ENCODE results near the gene CD180.

The CD180 gene

DNA sequence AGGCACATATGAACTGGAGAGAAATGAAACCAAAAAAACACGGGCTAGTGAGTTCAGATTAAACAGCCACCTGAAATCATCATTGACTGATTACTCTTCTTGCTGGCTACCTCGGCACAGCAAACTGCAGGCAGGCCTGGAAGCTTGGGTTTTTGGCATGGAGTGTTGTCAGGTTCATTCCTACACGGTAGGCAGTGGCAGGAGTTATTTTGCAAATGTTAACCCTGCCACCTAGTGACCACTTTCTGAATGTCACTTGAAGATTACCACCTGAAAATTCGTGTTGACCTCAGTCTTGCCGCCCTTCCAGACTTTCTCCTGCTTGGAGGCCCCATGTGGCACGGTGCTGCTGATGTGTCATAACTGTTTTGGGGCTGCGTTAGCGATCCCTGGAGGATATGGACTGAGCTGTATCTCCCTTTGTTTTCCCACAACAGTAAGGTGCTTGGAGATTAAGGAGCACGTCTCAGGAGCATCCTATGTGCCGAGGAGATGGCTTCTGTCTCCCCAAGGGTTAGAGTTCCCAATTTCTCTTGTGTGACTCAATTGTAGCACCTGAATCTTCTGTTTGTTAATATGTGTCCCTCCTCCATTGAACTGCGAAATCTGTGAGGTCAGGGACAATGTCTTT, 12.7 kb upstream of the CD180 start:
- DNase-seq: peak; percentile 83

DNA sequence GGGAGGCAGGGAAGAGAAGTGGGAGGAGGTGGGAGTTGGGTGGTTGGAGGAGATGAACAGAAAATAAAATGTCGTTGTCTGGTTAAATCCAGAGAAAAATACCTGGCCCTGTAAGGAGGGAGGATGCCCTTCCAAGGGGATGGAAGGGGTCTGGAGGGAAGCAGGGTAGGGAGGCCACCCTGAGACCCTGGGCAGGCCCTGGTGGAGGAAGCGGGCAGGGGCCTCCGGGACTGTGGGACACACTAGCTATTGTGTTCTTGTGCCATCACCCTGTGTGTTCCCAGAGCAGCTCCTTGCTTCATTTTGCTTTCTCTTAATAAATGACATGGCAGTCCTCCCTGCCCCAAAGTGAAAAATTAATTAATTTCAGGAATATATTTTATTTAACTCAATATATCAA, 11.8 kb upstream of the CD180 start:
- DNase-seq: no peak

DNA sequence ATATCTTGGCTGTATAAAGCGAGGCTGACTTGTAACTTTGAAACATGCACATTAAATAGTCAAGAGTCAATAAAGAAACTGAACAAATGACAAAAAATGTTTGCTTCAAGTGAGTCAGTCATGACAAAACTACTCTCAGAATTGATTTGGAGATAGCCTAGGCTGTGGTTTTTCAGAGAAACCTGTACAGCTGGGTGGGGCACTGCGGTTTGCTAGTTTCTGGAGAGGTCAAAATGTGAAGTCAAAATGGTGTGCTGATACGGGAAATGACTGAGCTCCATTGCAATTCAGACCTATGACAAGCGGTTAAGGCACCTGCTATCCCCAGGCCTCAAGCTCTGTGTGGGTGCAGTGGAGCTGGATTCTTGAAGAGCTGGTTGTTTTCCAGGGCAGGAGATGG, 10.3 kb upstream of the CD180 start:
- DNase-seq: no peak

DNA sequence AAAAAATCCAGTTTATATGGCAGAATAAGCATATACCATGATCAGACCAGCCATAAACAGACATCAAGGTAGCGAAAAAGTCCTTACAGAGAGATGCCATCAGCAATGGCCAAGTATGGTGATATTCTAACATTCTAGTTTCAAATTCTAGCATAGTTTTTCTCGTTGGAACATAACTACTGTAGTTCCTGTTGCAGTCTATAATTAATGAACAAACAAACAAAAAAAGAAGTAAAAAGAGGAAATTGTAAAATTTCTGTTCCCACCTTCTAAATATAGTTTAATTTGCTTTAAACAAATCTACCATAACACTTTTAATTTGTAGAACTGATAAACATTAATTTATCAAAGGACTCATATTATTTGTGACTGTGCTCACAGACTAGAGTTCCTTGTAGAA, 9.9 kb upstream of the CD180 start:
- DNase-seq: no peak

DNA sequence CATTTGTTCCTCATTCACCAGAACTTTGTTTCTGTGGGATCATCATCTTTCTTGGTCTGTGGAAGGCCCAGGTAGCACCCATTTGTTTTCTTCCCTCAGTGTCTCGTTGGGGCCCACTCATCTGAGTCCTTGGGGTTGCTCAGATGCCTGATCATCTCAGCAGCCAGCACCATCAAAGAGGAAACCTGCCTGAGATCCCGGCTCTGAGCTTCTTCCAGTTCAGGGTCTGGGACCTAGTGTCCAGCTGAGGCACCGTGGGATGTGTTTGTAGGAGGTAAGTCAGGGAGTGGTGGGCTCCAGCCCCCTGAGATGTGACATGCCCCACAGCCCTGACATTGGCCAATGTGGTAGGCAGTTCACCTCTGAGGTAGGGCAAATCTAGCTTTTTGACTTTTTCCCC, 9.4 kb upstream of the CD180 start:
- no peak for DNase-seq

DNA sequence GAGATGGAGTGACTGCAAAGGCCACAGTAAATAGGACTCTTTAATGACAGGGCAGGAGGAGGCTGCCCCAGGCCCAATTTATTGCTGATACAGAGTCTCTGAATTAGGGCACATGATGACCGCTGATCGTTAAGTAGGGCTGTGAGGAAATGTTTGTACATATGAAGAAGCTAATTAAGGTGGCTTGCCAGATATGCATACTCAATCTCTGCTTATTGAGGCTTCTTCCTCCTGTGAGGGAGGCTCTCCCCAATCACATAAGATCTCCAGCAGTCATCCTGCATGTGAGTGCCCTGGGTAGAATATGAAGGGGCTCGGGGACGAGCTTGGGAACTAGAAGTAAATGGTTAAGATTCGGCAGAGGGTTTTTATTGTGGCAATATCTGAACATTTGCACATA, 8.2 kb upstream of the CD180 start:
- DNase-seq: no peak

DNA sequence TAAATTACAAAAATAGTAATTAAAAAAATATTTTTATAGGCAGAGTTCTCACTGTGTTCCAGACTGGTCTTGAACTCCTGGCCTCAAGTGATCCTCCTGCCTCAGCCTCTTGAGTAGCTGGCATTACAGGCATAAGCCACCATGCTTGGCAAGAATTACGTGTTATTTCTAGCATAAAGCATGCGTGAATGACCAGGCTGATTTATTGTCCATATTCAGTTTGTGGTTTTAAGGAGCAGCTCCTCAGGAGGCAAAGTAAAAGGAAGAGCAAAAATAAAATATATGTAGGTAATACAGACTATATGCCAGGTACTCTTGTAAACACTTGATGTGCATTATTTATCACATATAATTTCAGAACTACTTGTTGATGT, 7.1 kb upstream of the CD180 start:
- DNase-seq: no peak

DNA sequence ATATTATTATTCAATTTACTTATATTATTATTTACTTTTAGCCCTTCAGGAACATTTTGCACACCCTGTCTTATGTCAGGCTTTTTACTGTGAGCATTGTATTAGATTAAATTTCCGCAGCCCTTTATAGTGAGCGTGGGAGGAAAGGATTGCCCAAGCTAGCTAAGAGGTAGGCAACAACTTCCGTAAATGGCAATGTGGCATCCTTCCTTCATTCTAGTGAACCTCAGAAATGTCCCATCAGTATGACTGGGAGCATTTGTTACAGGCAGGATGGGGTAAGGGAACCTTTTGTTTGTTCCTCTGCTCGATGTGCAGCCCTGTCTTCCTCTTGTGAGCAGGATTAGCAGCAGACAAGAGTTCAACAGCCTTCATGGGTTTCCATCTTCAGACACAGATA, 6.2 kb upstream of the CD180 start:
- DNase-seq: no peak

DNA sequence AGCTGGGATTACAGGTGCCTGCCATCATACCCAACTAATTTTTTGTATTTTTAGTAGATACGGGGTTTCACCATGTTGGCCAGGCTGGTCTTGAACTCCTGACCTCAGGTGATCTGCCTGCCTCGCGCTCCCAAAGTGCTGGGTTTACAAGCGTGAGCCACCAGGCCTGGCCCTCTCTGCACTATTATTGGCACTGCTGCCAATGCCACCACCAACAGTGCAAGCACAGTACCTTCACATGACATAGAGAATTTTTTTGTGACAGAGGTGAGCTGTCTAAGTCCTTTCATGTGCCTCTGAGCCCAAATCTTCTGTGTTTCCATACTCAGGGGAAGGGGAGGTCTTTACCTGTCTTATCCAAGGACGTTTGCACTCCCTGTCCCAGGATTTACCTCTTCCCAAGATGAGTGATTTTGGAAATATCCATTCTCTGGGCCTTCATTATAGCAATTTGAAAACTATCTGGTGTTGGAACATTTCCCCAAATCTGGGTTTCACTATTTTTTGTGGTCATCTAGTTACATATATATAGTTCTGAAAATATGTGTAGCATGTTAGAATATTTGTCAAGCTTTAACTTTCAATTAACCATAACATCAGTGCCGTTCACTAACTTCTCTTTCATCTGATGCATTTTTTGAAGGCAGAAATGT, 5.4 kb upstream of the CD180 start:
- no peak for DNase-seq

DNA sequence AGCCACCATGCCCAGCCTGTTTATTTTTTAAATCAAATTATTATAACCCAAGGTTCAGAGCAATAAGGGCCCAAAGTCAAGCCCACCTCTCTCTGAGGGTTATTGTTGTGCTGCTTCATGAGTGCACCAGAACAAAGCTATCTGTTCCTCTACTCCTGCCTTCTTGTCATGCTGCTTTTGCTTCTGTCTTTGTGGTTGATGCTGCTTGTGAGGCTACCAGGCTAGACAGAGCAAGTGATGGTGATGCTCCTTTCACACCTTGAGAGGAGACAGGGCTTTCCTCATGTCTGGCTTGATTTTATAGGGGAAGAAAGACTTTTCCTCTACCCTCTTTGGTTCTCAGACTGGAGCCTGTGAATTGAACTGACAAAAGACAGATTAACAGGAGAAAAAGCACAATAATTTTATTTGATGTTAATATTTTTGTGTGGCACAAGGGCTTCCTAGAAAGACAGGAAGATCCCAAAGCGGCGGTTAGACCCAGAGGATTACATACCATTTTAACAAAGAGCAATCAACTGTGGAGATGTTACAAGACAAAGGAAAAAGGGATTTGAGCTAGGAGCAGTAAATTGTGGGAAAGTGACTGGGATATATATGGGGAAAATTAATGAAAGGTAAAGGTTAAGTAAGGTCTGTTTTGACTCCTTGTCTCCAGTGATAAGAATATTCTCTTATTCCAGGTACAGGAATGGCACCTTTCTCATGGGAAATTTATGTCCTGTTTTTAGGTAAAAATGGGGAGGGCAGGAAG, 4.4 kb upstream of the CD180 start:
- no peak for DNase-seq

DNA sequence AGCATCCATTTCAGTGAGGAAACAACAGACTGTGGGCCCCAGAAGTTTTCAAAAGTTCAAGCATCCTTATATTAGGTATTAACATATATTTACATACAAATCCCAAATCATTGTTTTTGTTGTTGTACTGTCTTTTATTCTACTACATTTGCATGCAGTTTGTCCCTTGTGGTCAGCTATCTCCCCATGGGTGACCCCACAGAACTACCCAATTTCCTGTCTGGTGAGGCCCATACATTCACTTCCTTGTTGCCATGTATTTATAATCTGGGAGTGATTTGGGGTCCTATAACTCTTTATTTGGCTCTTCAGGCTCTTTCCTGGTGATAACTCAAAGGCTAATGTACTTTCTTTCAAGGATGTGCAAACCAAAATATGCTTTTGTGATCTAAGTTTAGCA, 3.3 kb upstream of the CD180 start:
- DNase-seq: no peak

DNA sequence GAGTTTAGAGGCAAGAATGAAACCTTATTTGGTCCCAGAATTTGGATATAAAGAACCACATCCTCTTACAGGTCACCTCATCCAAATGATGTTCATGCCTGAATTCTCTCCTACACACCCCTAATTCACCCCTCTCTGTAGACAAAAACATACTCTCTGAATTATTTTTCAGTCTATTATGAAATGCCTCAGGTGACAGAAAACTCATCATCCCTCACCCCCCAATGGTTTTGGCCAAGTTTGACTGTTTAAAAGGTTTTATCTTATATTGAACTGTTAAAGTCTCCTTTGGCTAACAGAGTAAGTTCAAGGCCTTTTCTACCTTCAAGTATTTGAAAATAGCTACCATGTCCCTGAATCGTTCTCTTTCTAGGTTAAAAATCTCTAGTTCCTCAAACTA, 2.3 kb upstream of the CD180 start:
- DNase-seq: no peak

DNA sequence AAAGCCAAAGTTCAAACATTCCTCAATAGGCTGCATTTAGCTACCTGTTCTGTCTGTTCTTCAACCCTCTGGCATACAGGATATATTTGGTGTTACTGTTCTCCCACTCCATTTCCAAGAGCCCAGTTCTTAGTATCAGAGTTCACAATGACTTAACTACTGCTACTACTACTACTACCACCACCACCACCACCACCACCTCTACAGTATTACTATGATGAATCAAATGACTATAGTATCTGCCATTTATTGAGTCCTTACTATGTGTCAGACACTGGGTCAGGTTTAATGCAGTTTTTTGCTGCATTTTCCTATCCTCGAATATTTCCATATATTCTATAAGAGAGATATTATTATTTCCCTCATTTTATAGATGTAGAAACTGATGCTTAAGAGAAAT, 937 bp upstream of the CD180 start:
- DNase-seq: no peak

DNA sequence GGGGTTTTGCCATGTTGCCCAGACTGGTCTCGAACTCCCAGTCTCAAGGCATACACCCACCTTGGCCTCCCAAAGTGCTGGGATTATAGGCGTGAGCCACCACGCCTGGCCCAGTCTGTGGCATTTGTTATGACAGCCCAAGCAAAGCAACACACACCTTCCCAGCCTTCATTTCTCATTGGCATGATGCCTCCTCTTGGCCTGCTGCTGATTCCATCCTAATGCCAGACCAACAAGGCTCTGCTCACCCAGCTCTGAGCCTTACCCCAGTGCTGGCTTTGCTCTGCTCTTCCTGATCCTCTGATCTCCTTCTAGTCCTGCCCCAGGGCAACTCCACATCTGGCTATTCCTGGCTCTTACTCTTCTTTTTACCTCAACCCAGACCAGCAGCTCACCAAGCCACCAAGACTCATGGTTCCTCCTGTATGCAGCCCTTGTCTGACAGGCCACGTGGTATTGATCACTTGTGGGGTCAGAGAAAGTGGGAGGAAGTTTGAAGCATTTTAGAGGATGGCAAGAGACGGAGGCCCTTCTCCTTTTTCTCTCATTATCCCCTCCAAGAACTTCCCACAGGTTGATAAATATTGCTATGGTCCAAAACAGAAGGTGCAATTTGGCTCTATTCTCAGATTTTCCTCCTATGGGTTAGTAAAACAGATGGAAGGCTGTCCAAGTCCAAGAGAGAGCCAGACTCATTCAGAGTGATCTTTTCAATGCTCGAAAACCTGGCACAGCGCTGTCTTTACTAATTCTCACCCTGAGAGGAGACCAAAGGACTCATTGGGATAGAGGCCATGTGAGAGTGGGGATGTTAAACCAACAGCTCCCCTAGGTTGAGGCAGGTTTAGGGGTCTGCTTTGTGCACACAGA, 958 bp downstream of the CD180 start:
- no peak for DNase-seq

DNA sequence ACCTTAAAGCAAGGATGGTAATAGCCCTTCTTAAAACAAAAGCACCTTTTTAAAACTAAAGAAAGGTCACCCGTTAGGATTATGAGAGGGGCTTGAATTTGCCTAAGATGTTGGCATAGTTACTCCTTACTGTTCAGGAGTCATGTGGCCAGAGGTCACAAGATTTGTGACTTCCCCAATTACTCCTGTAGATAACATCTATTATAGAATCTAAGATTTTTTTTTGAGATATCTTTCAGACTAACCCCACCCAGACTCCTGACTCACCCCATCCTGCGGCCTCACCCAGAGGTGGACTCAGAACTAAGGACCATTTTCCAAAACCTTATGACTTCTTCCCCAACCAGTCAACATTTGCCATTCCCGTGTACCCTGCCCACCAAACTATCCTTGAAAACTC, 2.4 kb downstream of the CD180 start:
- no peak for DNase-seq

DNA sequence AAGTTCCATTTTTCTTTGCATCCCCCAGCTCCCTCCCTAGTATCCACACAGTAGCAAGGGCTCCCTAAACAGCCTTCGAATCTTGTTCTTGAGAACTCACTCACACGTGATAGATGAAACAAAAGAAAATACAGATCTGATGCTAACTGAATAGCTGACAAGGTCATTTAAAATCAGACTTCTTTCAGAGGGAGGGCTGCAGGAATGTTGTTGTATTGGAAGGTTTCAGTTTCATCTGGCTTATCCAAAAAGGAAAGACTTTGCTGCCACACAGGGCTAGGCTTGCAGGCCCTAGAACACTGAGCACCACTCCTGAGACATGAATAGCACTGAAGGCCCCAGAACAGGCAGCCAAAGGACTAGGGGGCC, 3.2 kb downstream of the CD180 start:
- DNase-seq: no peak

DNA sequence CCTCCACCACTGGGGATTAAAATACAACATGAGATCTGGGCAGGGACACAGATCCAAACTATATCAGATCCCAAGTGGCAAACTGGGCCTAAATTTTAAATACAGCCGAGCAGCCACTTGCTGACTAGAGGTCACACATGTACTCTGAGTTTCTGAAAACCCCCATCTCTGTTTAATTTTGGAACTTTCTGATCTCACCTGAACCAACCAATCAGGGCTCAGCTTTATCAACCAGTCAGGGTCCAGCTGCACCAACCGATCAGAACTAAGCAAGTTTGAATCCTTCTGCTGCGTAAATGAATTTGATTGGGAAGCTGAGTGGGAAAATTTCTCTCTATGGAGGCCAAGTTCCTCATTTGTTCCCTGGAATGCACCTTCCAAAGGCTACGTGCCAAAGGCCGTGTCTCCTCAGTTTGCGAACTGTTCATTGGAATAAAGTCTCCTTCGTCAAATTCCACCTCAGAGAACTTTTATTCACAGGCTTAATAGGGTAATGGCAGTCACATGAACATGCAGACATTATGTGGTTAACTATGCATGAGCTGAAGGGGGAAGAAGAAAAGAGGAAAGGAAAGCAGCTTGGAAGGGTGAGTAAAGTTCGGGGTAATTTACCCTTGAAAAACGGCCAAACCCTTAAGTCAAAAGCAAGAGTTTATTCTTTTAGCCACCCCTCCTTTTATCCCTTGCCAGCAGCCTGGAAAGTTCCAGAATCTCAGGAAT, 3.7 kb downstream of the CD180 start:
- DNase-seq: peak; percentile 19

DNA sequence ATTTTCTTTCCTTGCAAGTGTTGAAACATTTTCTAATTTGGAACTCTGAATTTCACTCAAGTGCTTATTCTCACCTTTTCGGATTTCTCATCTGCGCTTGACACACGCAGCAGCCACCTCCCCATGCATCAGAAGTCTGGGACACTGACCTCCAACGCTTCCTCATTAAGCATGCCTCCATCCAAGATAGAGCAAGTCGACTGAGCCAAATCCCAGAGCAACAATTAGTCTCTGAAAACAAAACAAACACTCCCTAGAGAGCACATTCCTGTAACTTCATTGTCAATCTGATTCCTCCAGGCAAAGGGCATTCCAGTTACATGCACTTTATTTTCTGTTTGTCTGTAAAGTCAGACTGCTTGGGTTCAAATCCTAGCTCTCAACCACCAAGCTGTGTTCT, 5.7 kb downstream of the CD180 start:
- no peak for DNase-seq

DNA sequence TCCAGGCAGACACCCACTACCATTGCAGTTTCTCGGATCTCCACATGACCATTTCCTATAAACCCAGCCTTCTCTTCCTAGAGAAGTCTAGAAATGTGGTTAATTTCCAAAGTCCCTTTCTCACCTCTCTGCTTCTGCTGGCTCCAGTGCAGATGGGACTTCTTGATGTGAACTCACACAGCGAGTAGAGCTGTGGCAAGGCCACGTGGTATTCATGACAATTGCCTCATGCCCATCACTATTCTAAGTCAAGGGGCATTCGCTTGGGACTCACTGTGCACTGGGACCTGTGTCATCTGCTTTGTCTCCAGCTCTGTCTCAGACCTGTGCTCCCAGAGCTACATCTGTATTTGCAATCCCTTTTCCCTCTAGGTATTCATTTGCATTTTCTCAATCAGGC, 6.2 kb downstream of the CD180 start:
- no peak for DNase-seq

DNA sequence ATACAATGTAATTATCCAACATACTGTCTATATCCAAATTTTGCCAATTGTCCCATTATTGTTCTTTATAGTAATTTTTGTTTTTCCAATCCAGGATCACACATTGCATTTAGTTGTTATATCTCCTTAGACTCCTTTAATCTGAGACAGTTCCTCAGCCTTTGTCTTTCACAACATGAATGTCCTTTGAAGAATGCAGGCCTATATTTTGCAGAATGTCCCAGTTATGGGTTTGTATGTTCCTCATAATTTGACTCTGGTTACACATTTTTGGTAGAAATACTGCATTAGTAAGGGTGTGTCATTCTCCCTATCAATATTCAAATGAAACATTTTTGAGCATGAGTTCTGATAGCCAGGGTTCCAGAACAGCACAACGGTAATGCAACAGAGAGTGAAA, 6.7 kb downstream of the CD180 start:
- DNase-seq: no peak

DNA sequence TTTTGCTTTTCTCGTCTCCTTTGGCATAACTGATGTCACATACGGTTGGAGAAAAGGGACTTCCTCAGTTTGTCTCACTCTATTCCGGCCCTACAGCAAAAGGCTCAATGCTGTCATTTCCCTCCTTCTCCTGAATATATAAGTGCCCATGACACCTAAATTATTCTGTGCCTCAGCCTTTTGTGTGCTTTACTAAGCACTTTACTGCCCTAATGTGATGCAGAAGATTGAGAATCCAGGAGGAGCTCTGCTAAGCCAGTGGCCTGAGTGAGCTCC, 7.6 kb downstream of the CD180 start:
- DNase-seq: no peak

DNA sequence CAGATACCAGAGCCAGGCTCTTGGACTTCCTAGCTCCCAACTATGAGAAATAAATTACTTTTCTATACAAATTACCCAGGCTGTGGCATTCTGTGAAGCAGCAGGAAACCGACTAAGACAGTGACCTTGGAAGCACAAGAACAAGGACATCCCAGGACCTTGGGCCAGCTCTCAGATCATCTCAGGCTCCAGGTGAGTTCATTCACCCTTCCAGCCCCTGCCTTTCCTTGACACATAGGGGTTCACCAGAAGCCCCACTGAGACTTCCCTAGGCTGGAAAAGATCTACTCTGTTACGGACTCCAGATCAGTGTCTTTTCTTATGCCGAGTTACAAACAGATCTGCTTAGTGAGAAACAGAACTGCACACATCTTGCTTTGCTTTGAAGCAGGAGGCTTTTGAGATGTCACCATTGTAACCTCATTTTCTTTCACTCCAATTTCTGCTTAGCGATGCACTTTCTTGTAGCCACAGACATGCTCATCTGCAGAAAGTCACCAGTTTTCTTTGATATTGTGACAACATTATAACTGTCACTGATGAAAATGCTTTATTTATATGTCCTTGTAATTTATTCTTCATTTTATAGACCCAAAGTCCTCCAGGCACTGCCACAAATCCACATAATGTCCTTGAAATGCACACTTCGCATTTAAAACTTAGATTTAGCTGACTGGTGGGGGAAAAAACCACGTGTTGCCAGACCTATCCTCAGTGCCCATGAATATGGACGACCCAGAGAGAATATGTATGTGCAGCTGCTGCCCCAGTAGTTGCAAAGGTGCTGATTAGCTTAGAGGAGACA, 8.1 kb downstream of the CD180 start:
- DNase-seq: no peak
